Hepatocyte (in vitro differentiated cells): ENCODE data around the gene TCTN1.

Experiments used
- CTCF ChIP-seq: fragments of 200-600 bp; sonication (generic); IDR thresholded peaks from 2 replicates; pipeline ENCODE4 v1.5.1; 2016; ENCODE audit warnings: antibody characterized with exemption, mild to moderate bottlenecking; ENCODE audit not compliant: poor library complexity
- EZH2 ChIP-seq: fragments of 200-600 bp; sonication (generic); IDR thresholded peaks from 2 replicates; pipeline ENCODE4 v1.6.1; 2016; ENCODE audit warnings: antibody characterized with exemption, mild to moderate bottlenecking, borderline replicate concordance
- EZH2phosphoT487 ChIP-seq: fragments of 200-600 bp; sonication (generic); IDR thresholded peaks from one replicate; pipeline ENCODE4 v1.6.1; 2018; ENCODE audit warnings: antibody characterized with exemption, mild to moderate bottlenecking, low read depth, moderate library complexity; ENCODE audit not compliant: unreplicated experiment, severe bottlenecking

GRCh38 chr12:110668480-110669192 lies 54.7 kb downstream of the TCTN1 start:
- TF ChIP-seq CTCF (no peak), EZH2phosphoT487 (no peak), EZH2 (no peak)
